HepG2 (cell line): Measurements from ENCODE around the gene CNPY4. TPM values are rescaled to one million over a fixed set of nuclear protein-coding genes. Genes with fewer than 3 reads are reported as not detected.

Experiments used
- ATAC-seq: fragments of 200-7000 bp; cut with Tn5 transposase; 3 replicates; pipeline ENCODE4 v1.9.1; 2020; ENCODE audit warnings: mild to moderate bottlenecking, moderate library complexity
- BruUV-seq: library from RNA; stranded (reverse); fragments of 400-500 nt; replicated peaks from 2 replicates; lab custom pipeline; 2021; lab: Mats Ljungman, UMichigan
- CTCF ChIA-PET: fragments of 300-600 bp; formaldehyde crosslinking; extraction: SDS; loops from one replicate; lab custom pipeline; 2021; ENCODE audit warnings: low total read pairs, inconsistent platforms, low intra/inter-chr PET ratio; lab: Yijun Ruan, JAX
- POLR2A ChIA-PET: fragments of 350-600 bp; sonication (Branson Sonifier 250); formaldehyde crosslinking; loops from one replicate; lab custom pipeline; 2020; ENCODE audit warnings: antibody characterized with exemption, inconsistent platforms; lab: Yijun Ruan, JAX
- DNase-seq: peaks from one replicate; pipeline ENCODE4 v3.0.0-alpha.2; 2015; ENCODE audit warnings: low spot score
- FAIRE-seq: peaks from 3 replicates; lab custom pipeline; 2011; peaks lifted over from hg19 to GRCh38; lab: Jason Lieb, UNC
- H2AFZ ChIP-seq: one replicate; pipeline ENCODE4 v1.6.1; 2011; ENCODE audit warnings: low read length, inconsistent platforms
- H3K27ac ChIP-seq: fragments of 300-600 bp; 3 replicates; pipeline ENCODE4 v1.8.0; 2011; ENCODE audit warnings: mixed run types, mild to moderate bottlenecking, mixed read lengths, low read length, inconsistent platforms; ENCODE audit not compliant: insufficient read depth; ENCODE audit errors: extremely low read length
- H3K27me3 ChIP-seq, 2 experiments: fragments of 200-600 bp in 1 of 2; 2 replicates in 1 of 2; 3 replicates in 1 of 2; pipeline versions ENCODE4 v1.6.0 to v1.8.0; 2011; ENCODE audit warnings: low read length in 2 of 2, mild to moderate bottlenecking in 2 of 2, moderate library complexity in 2 of 2, inconsistent platforms in 1 of 2; ENCODE audit not compliant: insufficient read depth in 2 of 2, control insufficient read depth in 1 of 2
- H3K36me3 ChIP-seq, 2 experiments: fragments of 200-600 bp in 1 of 2; replicated peaks in 1 of 2; 2 replicates in 1 of 2; 3 replicates in 1 of 2; pipeline versions ENCODE4 v1.5.1 to v1.8.0; 2011; ENCODE audit warnings: low read length in 2 of 2, inconsistent platforms in 1 of 2; ENCODE audit not compliant: insufficient read depth in 2 of 2, control insufficient read depth in 1 of 2
- H3K4me1 ChIP-seq: 2 replicates; pipeline ENCODE4 v1.5.1; 2012; ENCODE audit warnings: low read length, inconsistent platforms; ENCODE audit not compliant: insufficient read depth
- H3K4me2 ChIP-seq: 2 replicates; pipeline ENCODE4 v1.6.0; 2011; ENCODE audit warnings: low read depth, low read length, inconsistent platforms
- H3K4me3 ChIP-seq, 3 experiments: fragments of 200-600 bp in 1 of 3; sonication (generic), shearing (Covaris generic) in 1 of 3; replicated peaks in 1 of 3; 2 replicates each; pipeline ENCODE4 v1.5.1; 2011 to 2016; ENCODE audit warnings: low read length in 3 of 3, inconsistent platforms in 2 of 3, low read depth in 2 of 3, mild to moderate bottlenecking in 2 of 3, control low read depth in 1 of 3, mixed read lengths in 1 of 3; ENCODE audit not compliant: insufficient read depth in 1 of 3
- H3K79me2 ChIP-seq: one replicate; pipeline ENCODE4 v1.6.1; 2011; ENCODE audit warnings: low read length, inconsistent platforms; ENCODE audit not compliant: insufficient read depth
- H3K9ac ChIP-seq: 2 replicates; pipeline ENCODE4 v1.6.0; 2011; ENCODE audit warnings: mild to moderate bottlenecking, low read depth, low read length, inconsistent platforms; ENCODE audit not compliant: insufficient read depth
- H3K9me3 ChIP-seq: 2 replicates; pipeline ENCODE4 v1.5.1; 2012; ENCODE audit warnings: mild to moderate bottlenecking, low read length
- H4K20me1 ChIP-seq: 2 replicates; pipeline ENCODE4 v1.6.0; 2011; ENCODE audit warnings: inconsistent platforms, mild to moderate bottlenecking, low read length, moderate library complexity; ENCODE audit not compliant: insufficient read depth
- CTCF ChIP-seq: sonication (generic); formaldehyde crosslinking; IDR thresholded peaks from 2 replicates; pipeline ENCODE4 v1.5.0; 2020; ENCODE audit warnings: mild to moderate bottlenecking, missing genetic modification reagents, moderate library complexity
- DDIT3 ChIP-seq: sonication (generic); formaldehyde crosslinking; IDR thresholded peaks from 2 replicates; pipeline ENCODE4 v1.4.0; 2020; ENCODE audit warnings: mild to moderate bottlenecking, missing genetic modification reagents
- FOSL1 ChIP-seq: sonication (generic); formaldehyde crosslinking; IDR thresholded peaks from 2 replicates; pipeline ENCODE4 v1.9.0; 2021; ENCODE audit warnings: missing genetic modification reagents, borderline replicate concordance
- KDM5B ChIP-seq: sonication (generic); formaldehyde crosslinking; IDR thresholded peaks from 2 replicates; pipeline ENCODE4 v1.4.0; 2020; ENCODE audit warnings: missing genetic modification reagents, mild to moderate bottlenecking, borderline replicate concordance
- SMC3 ChIP-seq: IDR thresholded peaks from 2 replicates; pipeline ENCODE4 v1.6.1; 2011; ENCODE audit warnings: low read length, improper control_type of control experiment
- STAG1 ChIP-seq: sonication (generic); formaldehyde crosslinking; IDR thresholded peaks from 2 replicates; pipeline ENCODE4 v1.4.0; 2020; ENCODE audit warnings: missing genetic modification reagents
- ZNF121 ChIP-seq: sonication (generic); formaldehyde crosslinking; IDR thresholded peaks from 2 replicates; pipeline ENCODE4 v1.5.0; 2020; ENCODE audit warnings: mild to moderate bottlenecking, missing genetic modification reagents
- WGBS: methylation state at CpG from one replicate; pipeline ENCODE4 v1.1.6; 2017; ENCODE audit warnings: low lambda C conversion rate; 5-methylcytosine and 5-hydroxymethylcytosine counted together
- in situ Hi-C: cut with HindIII; loops from 2 replicates; pipeline ENCODE4 v1.10.0; 2017; ENCODE audit warnings: low pct_unique_long_range_greater_than_20kb; ENCODE audit not compliant: extremely low pct_ligation_motif_present
- intact Hi-C: fragments of 100-400 bp; cut with micrococcal nuclease; formaldehyde crosslinking; loops from one replicate; pipeline ENCODE4 v1.10.0; 2022; ENCODE audit not compliant: unreplicated experiment
- polyA plus RNA-seq, 8 experiments: library from polyadenylated mRNA; depleted of rRNA in 3 of 8; stranded (reverse) in 7 of 8; unstranded in 1 of 8; fragments of >200 nt; fragmentation: Illumina TruSeq in 4 of 8; extraction: Trizol in 4 of 8; gene quantifications; 2 replicates each; pipeline versions ENCODE4 v1.2.1 to v1.2.3, GENCODE V29; 2011 to 2016; ENCODE audit warnings: low read depth in 4 of 8, missing spikeins in 1 of 8, mixed read lengths in 1 of 8; ENCODE audit not compliant: insufficient read depth in 1 of 8
- total RNA-seq, 5 experiments: library from RNA; depleted of rRNA; stranded (reverse); fragments of >200 nt; fragmentation: Illumina TruSeq; extraction: Trizol; gene quantifications; 2 replicates each; pipeline ENCODE4 v1.2.3, GENCODE V29; 2016; ENCODE audit warnings: low read depth in 1 of 5

The CNPY4 gene
- total and polyA plus RNA-seq, 2 of the 13 experiments (the other 11 are each of a cell fraction or from before 2014, with no cell fraction given): 6.2 to 12.7 TPM

- Histone ChIP-seq H3K79me2 (no peaks in the 10 kb centered on the region), H3K4me2 (no peak overlapping the region), H3K9me3 (no peaks in the 10 kb centered on the region), H3K4me3 (no peak overlapping the region), H3K4me1 (peaks cover 22% of the 10 kb centered on the region), H3K27me3 (no peaks in the 10 kb centered on the region), H3K36me3 (peaks cover 10 to 36% of the 10 kb centered on the region in 2 experiments; a peak in 4 of 5 replicates), H2AFZ (no peak overlapping the region), H4K20me1 (no peaks in the 10 kb centered on the region), H3K9ac (no peak overlapping the region), H3K27ac (no peak overlapping the region)
- FAIRE-seq: no peak
- in situ Hi-C loops: no loop called here
- BruUV-seq: no TSS peak
- DNase-seq: no peak
- peak; percentile 74 for ATAC-seq
- ChIA-PET CTCF (interaction anchor here (1.7 kb wide), 1 partner anchor 21 kb away, joined by 5 read pairs; no protein-coding TSS in a partner anchor), POLR2A (no interaction called here)
- WGBS: 79% methylated on average over 7 of the region's 12 CpGs
- TF ChIP-seq CTCF (CRISPR knock-in tag) (peak; percentile 38), FOSL1 (CRISPR knock-in tag) (no peak), DDIT3 (no peak), KDM5B (no peak), STAG1 (CRISPR knock-in tag) (peak; percentile 28; the same call in 1 of the 2 replicates), ZNF121 (CRISPR knock-in tag) (peak; percentile 38; the same call in 1 of the 2 replicates), SMC3 (peak; percentile 42; the same call in 1 of the 2 replicates)
- intact Hi-C loops: no loop called here
These were observed 9.8 kb upstream of the CNPY4 start for GRCh38 chr7:100109521-100110163.
